Suprapubic skin (tissue), 3 donors: ENCODE results near the gene MLYCD.

Experiments used
- CTCF ChIP-seq, 2 donors: fragments of 200-600 bp in 1 of 2; fragments of 450-650 bp in 1 of 2; sonication (generic) in 1 of 2; IDR thresholded peaks; one replicate each; pipeline ENCODE4 v1.5.1; 2016 to 2019; ENCODE audit warnings: antibody characterized with exemption in 2 of 2, mild to moderate bottlenecking in 1 of 2, moderate library complexity in 1 of 2
- POLR2A ChIP-seq, 2 donors: fragments of 450-650 bp; IDR thresholded peaks; one replicate each; pipeline ENCODE4 v1.6.1; 2017; ENCODE audit warnings: antibody characterized with exemption in 2 of 2, mild to moderate bottlenecking in 2 of 2, moderate library complexity in 2 of 2

GRCh38 chr16:83878838-83879237, 20.1 kb upstream of the MLYCD start:
- no peak for TF ChIP-seq POLR2A (IDR thresholded peaks at IDR 0.05)
- peak in 1 of 2 donors; percentile 21 for TF ChIP-seq CTCF (IDR thresholded peaks at IDR 0.05)
